GM23338 (cell line): ENCODE results near the gene SLC4A5. TPM values are rescaled to one million over a fixed set of nuclear protein-coding genes. Genes with fewer than 3 reads are reported as not detected.

Experiments
- ATAC-seq: fragments of 200-7000 bp; cut with Tn5 transposase; 3 replicates; pipeline ENCODE4 v1.9.1; 2020
- DNase-seq: peaks from one replicate; pipeline ENCODE4 v3.0.0-alpha.2; 2015; ENCODE audit warnings: low spot score
- H2AFZ ChIP-seq: fragments of 200-600 bp; sonication (generic); 2 replicates; pipeline ENCODE4 v1.8.0; 2016; ENCODE audit warnings: antibody characterized with exemption, mild to moderate bottlenecking, moderate library complexity
- H3F3A ChIP-seq: fragments of 200-600 bp; sonication (generic); replicated peaks from 2 replicates; pipeline ENCODE4 v1.8.0; 2017; ENCODE audit warnings: antibody characterized with exemption, mixed run types, low read depth
- H3K27ac ChIP-seq: fragments of 200-600 bp; sonication (generic); 2 replicates; pipeline ENCODE4 v1.6.1; 2016; ENCODE audit warnings: low read depth
- H3K27me3 ChIP-seq: fragments of 200-600 bp; sonication (generic); 2 replicates; pipeline ENCODE4 v1.8.0; 2016; ENCODE audit warnings: mild to moderate bottlenecking, mixed run types, moderate library complexity; ENCODE audit not compliant: insufficient read depth
- H3K36me3 ChIP-seq: fragments of 200-600 bp; sonication (generic); 2 replicates; pipeline ENCODE4 v1.8.0; 2016; ENCODE audit warnings: mild to moderate bottlenecking; ENCODE audit not compliant: insufficient read depth
- H3K4me1 ChIP-seq: fragments of 200-600 bp; sonication (generic); 2 replicates; pipeline ENCODE4 v1.8.0; 2016; ENCODE audit warnings: mild to moderate bottlenecking, moderate library complexity; ENCODE audit not compliant: insufficient read depth
- H3K4me2 ChIP-seq: fragments of 200-600 bp; sonication (generic); 2 replicates; pipeline ENCODE4 v1.7.1; 2017; ENCODE audit warnings: mixed run types
- H3K4me3 ChIP-seq: fragments of 200-600 bp; sonication (generic); 2 replicates; pipeline ENCODE4 v1.6.1; 2016; ENCODE audit warnings: mixed run types
- H3K79me2 ChIP-seq: fragments of 200-600 bp; sonication (generic); replicated peaks from 2 replicates; pipeline ENCODE4 v1.8.0; 2017; ENCODE audit warnings: mild to moderate bottlenecking; ENCODE audit not compliant: insufficient read depth
- H3K9me2 ChIP-seq: fragments of 200-600 bp; sonication (generic); 2 replicates; pipeline ENCODE4 v1.8.0; 2017; ENCODE audit not compliant: insufficient read depth
- H4K20me1 ChIP-seq: fragments of 200-600 bp; sonication (generic); replicated peaks from 2 replicates; pipeline ENCODE4 v1.8.0; 2017; ENCODE audit warnings: mild to moderate bottlenecking; ENCODE audit not compliant: insufficient read depth
- H3K27ac Mint-ChIP-seq: 2 replicates; pipeline ENCODE4 v1.8.0; 2020; ENCODE audit warnings: inconsistent platforms, mild to moderate bottlenecking, moderate library complexity, mixed read lengths
- H3K27me3 Mint-ChIP-seq: 3 replicates; pipeline ENCODE4 v1.8.0; 2022; ENCODE audit warnings: low read depth, mild to moderate bottlenecking, moderate library complexity, mixed read lengths, inconsistent platforms; ENCODE audit not compliant: insufficient read depth, poor library complexity
- H3K36me3 Mint-ChIP-seq: 3 replicates; pipeline ENCODE4 v1.8.0; 2021; ENCODE audit warnings: low read depth, mild to moderate bottlenecking, inconsistent platforms, moderate library complexity, mixed read lengths
- H3K4me1 Mint-ChIP-seq: 3 replicates; pipeline ENCODE4 v1.8.0; 2020; ENCODE audit warnings: mild to moderate bottlenecking, inconsistent platforms, mixed read lengths
- H3K4me3 Mint-ChIP-seq: 3 replicates; pipeline ENCODE4 v1.8.0; 2021; ENCODE audit warnings: moderate library complexity, mild to moderate bottlenecking, inconsistent platforms, mixed read lengths
- H3K9me3 Mint-ChIP-seq: 3 replicates; pipeline ENCODE4 v1.8.0; 2020; ENCODE audit warnings: moderate library complexity, mild to moderate bottlenecking, inconsistent platforms, mixed read lengths
- CREB1 ChIP-seq: fragments of 250-450 bp; sonication (Bioruptor Pico); IDR thresholded peaks from 2 replicates; pipeline ENCODE4 v1.5.0; 2020; ENCODE audit warnings: low read depth, mild to moderate bottlenecking, moderate library complexity
- CTCF ChIP-seq, 2 experiments: fragments of 200-600 bp in 1 of 2; sonication (generic) in 1 of 2; conservative IDR thresholded peaks; 2 replicates each; pipeline versions ENCODE4 v1.5.1 to v1.6.1; 2016 to 2017; ENCODE audit warnings: antibody characterized with exemption in 2 of 2, low read depth in 2 of 2, mild to moderate bottlenecking in 2 of 2, moderate library complexity in 1 of 2
- ETS1 ChIP-seq: IDR thresholded peaks from 2 replicates; pipeline ENCODE4 v1.6.1; 2016; ENCODE audit warnings: antibody characterized with exemption
- EZH2 ChIP-seq: fragments of 200-600 bp; sonication (generic); IDR thresholded peaks from one replicate; pipeline ENCODE4 v1.8.0; 2017; ENCODE audit warnings: antibody characterized with exemption, mild to moderate bottlenecking, low read depth; ENCODE audit not compliant: unreplicated experiment
- EZH2phosphoT487 ChIP-seq: fragments of 200-600 bp; sonication (generic); IDR thresholded peaks from one replicate; pipeline ENCODE4 v1.8.1; 2018; ENCODE audit warnings: antibody characterized with exemption; ENCODE audit not compliant: unreplicated experiment
- JUNB ChIP-seq: IDR thresholded peaks from one replicate; pipeline ENCODE4 v1.6.1; 2016; ENCODE audit warnings: antibody characterized with exemption; ENCODE audit not compliant: unreplicated experiment
- NANOG ChIP-seq: IDR thresholded peaks from 2 replicates; pipeline ENCODE4 v1.6.1; 2016; ENCODE audit warnings: antibody characterized with exemption, borderline replicate concordance
- POLR2AphosphoS5 ChIP-seq: IDR thresholded peaks from 2 replicates; pipeline ENCODE4 v1.6.1; 2016; ENCODE audit warnings: antibody characterized with exemption, low read depth
- REST ChIP-seq: IDR thresholded peaks from one replicate; pipeline ENCODE4 v1.6.1; 2018; ENCODE audit warnings: antibody characterized with exemption; ENCODE audit not compliant: unreplicated experiment
- STAT1 ChIP-seq: IDR thresholded peaks from one replicate; pipeline ENCODE4 v1.6.1; 2016; ENCODE audit warnings: antibody characterized with exemption; ENCODE audit not compliant: unreplicated experiment
- ZNF114 ChIP-seq: fragments of 250-450 bp; sonication (Bioruptor Pico); IDR thresholded peaks from 2 replicates; pipeline ENCODE4 v1.5.0; 2020; ENCODE audit warnings: mild to moderate bottlenecking, moderate library complexity
- ZNF331 ChIP-seq: fragments of 250-450 bp; sonication (Bioruptor Pico); IDR thresholded peaks from 2 replicates; pipeline ENCODE4 v1.5.0; 2020; ENCODE audit warnings: low read depth, mild to moderate bottlenecking, moderate library complexity
- ZNF462 ChIP-seq: fragments of 250-450 bp; sonication (Bioruptor Pico); IDR thresholded peaks from 2 replicates; pipeline ENCODE4 v1.5.0; 2020; ENCODE audit warnings: mild to moderate bottlenecking, moderate library complexity
- polyA plus RNA-seq: library from polyadenylated mRNA; unstranded; fragments of >200 nt; fragmentation: Nextera tagmentation; extraction: Ambion mirVana; gene quantifications from 2 replicates; pipeline ENCODE4 v1.2.1, GENCODE V29; 2016
- total RNA-seq: library from RNA; depleted of rRNA; stranded (reverse); fragments of >200 nt; shearing (Covaris generic); gene quantifications from 2 replicates; pipeline ENCODE4 v1.2.3, GENCODE V29; 2014

Gene SLC4A5
- total and polyA plus RNA-seq, 2 experiments from 2014 or later = 0.24 to 0.70 TPM

GRCh38 chr2:74361327-74361726 is 18.1 kb upstream of the SLC4A5 start:
- Histone ChIP-seq H2AFZ (no peak overlapping the region), H3K36me3 (peaks cover 34% of the 10 kb centered on the region), H3K4me3 (no peak overlapping the region), H3K9me2 (no peaks in the 10 kb centered on the region), H3K4me1 (no peaks in the 10 kb centered on the region), H3F3A (no peaks in the 10 kb centered on the region), H3K4me2 (no peak overlapping the region), H3K79me2 (no peaks in the 10 kb centered on the region), H3K27me3 (no peaks in the 10 kb centered on the region), H4K20me1 (no peaks in the 10 kb centered on the region), H3K27ac (no peak overlapping the region)
- TF ChIP-seq ZNF114 (no peak), ZNF331 (CRISPR knock-in tag) (no peak), NANOG (no peak), POLR2AphosphoS5 (no peak), CREB1 (CRISPR knock-in tag) (no peak), ZNF462 (no peak), JUNB (no peak), EZH2phosphoT487 (no peak), ETS1 (no peak), EZH2 (no peak), REST (no peak), CTCF (conservative IDR thresholded peaks at IDR 0.05; ENCODE audit: low read depth in 2 of 2) (no peak), STAT1 (no peak)
- peaks cover under 1% of the 10 kb centered on the region for H3K27me3 Mint-ChIP-seq
- no peak overlapping the region for H3K4me3 Mint-ChIP-seq
- no peak for DNase-seq
- H3K4me1 Mint-ChIP-seq = peaks cover 18% of the 10 kb centered on the region
- no peaks in the 10 kb centered on the region for H3K9me3 Mint-ChIP-seq
- no peak for ATAC-seq
- no peak overlapping the region for H3K27ac Mint-ChIP-seq
- peaks cover 66% of the 10 kb centered on the region for H3K36me3 Mint-ChIP-seq
